GM18951 (cell line): ENCODE data around the gene TRAPPC1.

Experiments
- POLR2A ChIP-seq: IDR thresholded peaks from 4 replicates; pipeline ENCODE4 v1.6.1; 2011; ENCODE audit warnings: mild to moderate bottlenecking; ENCODE audit not compliant: insufficient read length, insufficient read depth; ENCODE audit errors: extremely low read depth
- in situ Hi-C: fragments of 300-500 bp; cut with MboI; formaldehyde crosslinking; loops from one replicate; pipeline ENCODE4 v1.12.0; 2022; ENCODE audit warnings: low sequenced_read_pairs, mixed read lengths, inconsistent platforms; ENCODE audit not compliant: unreplicated experiment

Gene TRAPPC1

GRCh38 chr17:7885367-7886226, 46.1 kb downstream of the TRAPPC1 start:
- in situ Hi-C loops = no loop called here
- peak; percentile 65 for TF ChIP-seq POLR2A

- in situ Hi-C loops = no loop called here
- no peak for TF ChIP-seq POLR2A
These were observed 47.0 kb downstream of the TRAPPC1 start for GRCh38 chr17:7884581-7885366.

DNA sequence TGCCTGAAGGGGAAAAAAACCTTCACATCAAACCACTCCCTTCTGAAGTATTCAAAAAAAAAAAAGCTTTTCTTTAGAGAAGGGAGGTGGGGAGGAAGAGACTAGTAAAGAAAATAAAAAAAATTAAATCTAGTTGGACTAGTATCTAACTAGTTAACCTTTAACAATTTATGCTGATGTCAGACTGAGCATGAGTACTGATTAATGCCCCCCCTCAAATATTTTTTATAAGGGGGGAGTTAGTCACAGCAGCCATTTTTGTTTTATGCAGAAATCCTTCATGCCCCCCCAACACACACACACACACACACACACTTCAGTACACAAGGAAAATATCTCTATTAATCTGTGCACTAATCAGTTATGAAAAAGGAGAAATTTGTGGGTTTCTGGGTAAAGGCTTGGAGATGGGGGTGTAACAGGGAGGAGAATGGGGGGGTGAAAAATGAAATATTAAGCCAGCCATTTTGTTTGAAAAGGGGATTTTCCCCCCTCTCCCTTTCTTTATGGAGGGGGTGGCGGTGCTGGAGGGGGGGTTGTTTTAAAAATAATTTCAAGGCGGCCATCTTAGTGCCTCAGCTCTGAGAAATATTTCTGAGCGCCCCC, 47.9 kb downstream of the TRAPPC1 start:
- no peak for TF ChIP-seq POLR2A
- in situ Hi-C loops = no loop called here

DNA sequence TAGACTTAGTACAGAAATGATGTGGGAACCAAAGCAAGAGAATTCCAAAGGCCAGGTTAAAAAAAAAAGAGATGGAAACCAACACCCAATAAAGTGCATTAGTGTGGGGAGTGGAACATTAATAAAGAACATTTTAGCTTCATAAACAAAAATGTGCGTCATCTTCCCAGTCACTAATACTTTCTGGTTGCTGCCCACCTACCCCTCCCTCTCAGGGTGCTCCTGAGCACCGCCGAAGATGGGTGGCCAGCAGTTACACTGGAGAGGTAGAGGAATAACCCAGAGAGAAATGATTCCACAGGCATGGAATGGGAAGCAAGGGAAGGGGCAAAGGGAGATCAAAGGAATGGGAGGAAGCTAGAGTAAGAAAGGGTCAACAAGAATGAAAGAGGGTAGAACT, 49.1 kb downstream of the TRAPPC1 start:
- TF ChIP-seq POLR2A = no peak

GRCh38 chr17:7882068-7882467, 49.7 kb downstream of the TRAPPC1 start:
- in situ Hi-C loops = no loop called here
- peak; percentile 29 for TF ChIP-seq POLR2A

More for the DNA sequence above, 49.1 kb downstream of the TRAPPC1 start:
- in situ Hi-C loops = no loop called here

DNA sequence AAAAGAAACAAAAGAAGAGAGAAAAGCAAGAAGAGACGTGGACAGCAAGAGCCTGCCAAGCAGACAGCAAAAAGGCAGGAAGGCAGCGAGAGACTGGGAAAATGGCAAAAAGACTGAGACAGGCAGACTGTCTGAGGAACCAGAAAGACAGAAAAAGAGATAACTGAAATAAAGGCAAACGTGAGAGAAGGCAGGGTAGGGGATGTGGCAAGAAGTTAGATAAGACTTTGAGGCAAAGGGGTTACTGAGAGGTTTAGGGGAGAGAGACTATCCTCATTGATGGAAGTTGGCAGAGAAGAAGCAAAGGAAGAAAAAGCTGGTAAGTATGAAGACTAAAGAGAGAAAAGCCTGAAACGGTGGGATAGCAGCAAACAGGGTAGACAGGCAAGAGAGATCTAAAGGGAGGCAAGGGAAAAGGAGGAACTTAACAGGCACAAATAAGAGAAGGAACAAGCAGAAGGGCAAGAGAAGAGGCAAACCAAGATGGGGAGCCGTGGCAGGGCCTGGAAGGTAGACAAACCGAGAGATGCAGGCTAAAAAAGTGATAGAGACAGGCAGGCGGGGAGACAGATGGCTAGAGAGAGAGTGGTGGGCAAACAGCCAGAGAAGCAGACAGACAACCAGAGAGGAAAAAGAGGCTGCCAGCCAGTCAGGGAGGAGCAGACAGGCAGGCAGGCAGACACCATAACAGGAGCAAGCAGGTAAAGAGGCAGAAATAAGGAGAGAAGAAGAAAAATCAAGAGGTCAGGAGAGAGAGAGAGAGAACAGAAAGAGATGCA, 50.3 kb downstream of the TRAPPC1 start:
- in situ Hi-C loops = no loop called here

More for the DNA sequence above, 50.3 kb downstream of the TRAPPC1 start:
- TF ChIP-seq POLR2A = no peak
